GM12878 (cell line): ENCODE results near the gene NOS3. TPM values are rescaled to one million over a fixed set of nuclear protein-coding genes. Genes with fewer than 3 reads are reported as not detected.

Source experiments
- ATAC-seq: fragments of 200-7000 bp; cut with Tn5 transposase; 3 replicates; pipeline ENCODE4 v1.9.1; 2020; ENCODE audit warnings: mild to moderate bottlenecking, moderate library complexity
- BruUV-seq: library from RNA; stranded (reverse); fragments of 400-500 nt; replicated peaks from 2 replicates; lab custom pipeline; 2021; lab: Mats Ljungman, UMichigan
- CTCF ChIA-PET: fragments of 300-600 bp; sonication (Branson Sonifier 250); formaldehyde crosslinking; extraction: SDS; loops from one replicate; lab custom pipeline; 2021; ENCODE audit warnings: inconsistent platforms; lab: Yijun Ruan, JAX
- POLR2A ChIA-PET: fragments of 350-600 bp; formaldehyde crosslinking; extraction: SDS; loops from one replicate; lab custom pipeline; 2021; ENCODE audit warnings: inconsistent platforms; lab: Charles Lee
- RAD21 ChIA-PET: fragments of 300-600 bp; sonication (Branson Sonifier 250); formaldehyde crosslinking; loops from one replicate; lab custom pipeline; 2023; ENCODE audit warnings: antibody characterized with exemption; ENCODE audit not compliant: unreplicated experiment; lab: Charles Lee
- SMC1A ChIA-PET: fragments of 300-600 bp; sonication (Branson Sonifier 250); formaldehyde crosslinking; loops from one replicate; lab custom pipeline; 2023; ENCODE audit not compliant: unreplicated experiment, uncharacterized antibody; lab: Charles Lee
- DNase-seq: peaks from one replicate; pipeline ENCODE4 v3.0.0-alpha.2; 2011; ENCODE audit warnings: low read depth, low spot score
- FAIRE-seq: peaks from 3 replicates; lab custom pipeline; 2011; peaks lifted over from hg19 to GRCh38; lab: Jason Lieb, UNC
- H2AFZ ChIP-seq: 2 replicates; pipeline ENCODE4 v1.6.0; 2011; ENCODE audit warnings: low read depth, low read length, control low read depth; ENCODE audit not compliant: control insufficient read depth
- H3K27ac ChIP-seq: 2 replicates; pipeline ENCODE4 v1.5.1; 2011; ENCODE audit warnings: control low read depth; ENCODE audit not compliant: control insufficient read depth, insufficient read depth
- H3K27me3 ChIP-seq, 2 experiments: replicated peaks in 1 of 2; 2 replicates each; pipeline versions ENCODE4 v1.6.0 to v1.6.1; 2011; ENCODE audit warnings: low read length in 1 of 2; ENCODE audit not compliant: control insufficient read depth in 2 of 2, insufficient read depth in 2 of 2
- H3K36me3 ChIP-seq, 2 experiments: 2 replicates each; pipeline ENCODE4 v1.5.1; 2011; ENCODE audit warnings: low read length in 1 of 2; ENCODE audit not compliant: control insufficient read depth in 2 of 2, insufficient read depth in 2 of 2
- H3K4me1 ChIP-seq: 2 replicates; pipeline ENCODE4 v1.6.1; 2011; ENCODE audit warnings: mild to moderate bottlenecking, low read length, moderate library complexity, mixed read lengths; ENCODE audit not compliant: control insufficient read depth, insufficient read depth
- H3K4me2 ChIP-seq: 2 replicates; pipeline ENCODE4 v1.6.0; 2011; ENCODE audit warnings: control low read depth; ENCODE audit not compliant: control insufficient read depth, insufficient read depth
- H3K4me3 ChIP-seq: fragments of 200-600 bp; sonication (generic); 2 replicates; pipeline ENCODE4 v1.5.1; 2016
- H3K79me2 ChIP-seq: 2 replicates; pipeline ENCODE4 v1.6.0; 2011; ENCODE audit warnings: low read length; ENCODE audit not compliant: control insufficient read depth, insufficient read depth
- H3K9ac ChIP-seq: 2 replicates; pipeline ENCODE4 v1.8.0; 2011; ENCODE audit warnings: low read length, control low read depth, mixed read lengths; ENCODE audit not compliant: control insufficient read depth, insufficient read depth
- H3K9me3 ChIP-seq: replicated peaks from 3 replicates; pipeline ENCODE4 v1.5.1; 2011; ENCODE audit warnings: mild to moderate bottlenecking, low read length; ENCODE audit not compliant: control insufficient read depth, insufficient read depth
- H4K20me1 ChIP-seq: 2 replicates; pipeline ENCODE4 v1.6.0; 2011; ENCODE audit not compliant: control insufficient read depth, insufficient read depth
- BCLAF1 ChIP-seq: fragments of 450-650 bp; IDR thresholded peaks from 2 replicates; pipeline ENCODE4 v1.6.1; 2017; ENCODE audit warnings: antibody characterized with exemption, mild to moderate bottlenecking, moderate library complexity
- BHLHE40 ChIP-seq, 2 experiments: fragments of 450-650 bp in 1 of 2; IDR thresholded peaks; 2 replicates each; pipeline ENCODE4 v1.6.1; 2011 to 2017; ENCODE audit warnings: low read depth in 2 of 2, borderline replicate concordance in 1 of 2, improper control_type of control experiment in 1 of 2, low read length in 1 of 2, mild to moderate bottlenecking in 1 of 2
- EED ChIP-seq: sonication (generic); IDR thresholded peaks from 2 replicates; pipeline ENCODE4 v1.6.1; 2016; ENCODE audit warnings: antibody characterized with exemption, low read depth
- EP300 ChIP-seq, 2 experiments: fragments of 150-350 bp in 1 of 2; IDR thresholded peaks; 2 replicates each; pipeline ENCODE4 v1.6.1; 2011 to 2012; ENCODE audit warnings: low read depth in 2 of 2, low read length in 2 of 2, borderline replicate concordance in 1 of 2, improper control_type of control experiment in 1 of 2, inconsistent platforms in 1 of 2; ENCODE audit not compliant: control insufficient read depth in 1 of 2
- FOXK2 ChIP-seq: fragments of 450-650 bp; IDR thresholded peaks from 2 replicates; pipeline ENCODE4 v1.6.1; 2017; ENCODE audit warnings: mild to moderate bottlenecking, moderate library complexity
- GATAD2B ChIP-seq: fragments of 450-650 bp; conservative IDR thresholded peaks from 2 replicates; pipeline ENCODE4 v1.6.1; 2017; ENCODE audit warnings: low read depth, mild to moderate bottlenecking, moderate library complexity
- HDAC2 ChIP-seq: fragments of 200-600 bp; sonication (generic); IDR thresholded peaks from 2 replicates; pipeline ENCODE4 v1.6.1; 2017
- MEF2B ChIP-seq: fragments of 450-650 bp; IDR thresholded peaks from 2 replicates; pipeline ENCODE4 v1.6.1; 2018; ENCODE audit warnings: mild to moderate bottlenecking, moderate library complexity; ENCODE audit not compliant: partially characterized antibody, poor library complexity, severe bottlenecking
- NFIC ChIP-seq: IDR thresholded peaks from 2 replicates; pipeline ENCODE4 v1.6.1; 2012; ENCODE audit warnings: low read depth, mild to moderate bottlenecking, inconsistent platforms, low read length, moderate library complexity
- SP1 ChIP-seq: IDR thresholded peaks from one replicate; pipeline ENCODE4 v1.6.1; 2011; ENCODE audit warnings: low read depth, low read length
- SPI1 ChIP-seq: IDR thresholded peaks from 2 replicates; pipeline ENCODE4 v1.6.1; 2011; ENCODE audit warnings: low read depth, mild to moderate bottlenecking, low read length, moderate library complexity, borderline replicate concordance; ENCODE audit not compliant: insufficient read depth
- SRF ChIP-seq, 2 experiments: IDR thresholded peaks; 2 replicates each; pipeline ENCODE4 v1.6.1; 2011; ENCODE audit warnings: low read depth in 2 of 2, low read length in 2 of 2, mild to moderate bottlenecking in 1 of 2, moderate library complexity in 1 of 2
- STAT1 ChIP-seq: fragments of 450-650 bp; conservative IDR thresholded peaks from 2 replicates; pipeline ENCODE4 v1.6.1; 2014; ENCODE audit warnings: antibody characterized with exemption, mild to moderate bottlenecking
- ZNF592 ChIP-seq: fragments of 450-650 bp; IDR thresholded peaks from 2 replicates; pipeline ENCODE4 v1.6.1; 2017; ENCODE audit warnings: mild to moderate bottlenecking, moderate library complexity
- WGBS: methylation state at CpG from one replicate; pipeline ENCODE4 v1.1.6; 2016; ENCODE audit warnings: low lambda C conversion rate; ENCODE audit not compliant: insufficient replicate concordance, insufficient coverage; ENCODE audit errors: missing lambda C conversion rate; 5-methylcytosine and 5-hydroxymethylcytosine counted together
- in situ Hi-C: fragments of 300-500 bp; cut with MboI; formaldehyde crosslinking; loops from 9 replicates; pipeline ENCODE4 v1.14.3; 2018; ENCODE audit warnings: mixed read lengths
- intact Hi-C: fragments of 100-400 bp; cut with micrococcal nuclease; formaldehyde crosslinking; loops from one replicate; pipeline ENCODE4 v1.14.2; 2022; ENCODE audit not compliant: unreplicated experiment
- polyA plus RNA-seq, 11 experiments: library from polyadenylated mRNA; depleted of rRNA in 4 of 11; unstranded in 6 of 11; stranded (reverse) in 5 of 11; fragments of >200 nt; fragmentation: Nextera tagmentation in 4 of 11; fragmentation: Illumina TruSeq in 1 of 11; extraction: Ambion mirVana in 4 of 11; extraction: Trizol in 1 of 11; gene quantifications; 1 replicate in 1 of 11; 2 replicates in 10 of 11; pipeline versions ENCODE4 v1.2.1 to v1.2.3, GENCODE V29; 2011 to 2016; ENCODE audit warnings: inconsistent platforms in 2 of 11, missing spikeins in 2 of 11, low read depth in 1 of 11
- total RNA-seq, 4 experiments: library from RNA; depleted of rRNA in 3 of 4; stranded (reverse); fragments of >200 nt in 3 of 4; fragmentation: Illumina TruSeq in 1 of 4; extraction: Trizol in 1 of 4; gene quantifications; 2 replicates each; pipeline versions ENCODE4 v1.2.1 to v1.2.3, GENCODE V29; 2013 to 2021

NOS3 gene
- total and polyA plus RNA-seq, 10 of the 15 experiments (the other 5 are each of a cell fraction or from before 2014, with no cell fraction given): 0.06 to 0.92 (median 0.30) TPM; not detected in 3

- Histone ChIP-seq H4K20me1 (no peaks in the 10 kb centered on the region), H3K4me2 (no peak overlapping the region), H3K27ac (no peak overlapping the region), H3K79me2 (no peaks in the 10 kb centered on the region), H3K27me3 (no peaks in the 10 kb centered on the region; a peak in 2 of 4 replicates), H3K9ac (no peak overlapping the region), H3K9me3 (no peaks in the 10 kb centered on the region), H2AFZ (no peak overlapping the region), H3K4me3 (no peak overlapping the region), H3K4me1 (no peaks in the 10 kb centered on the region), H3K36me3 (no peaks in the 10 kb centered on the region)
- ChIA-PET CTCF (no interaction called here), SMC1A (no interaction called here), POLR2A (no interaction called here), RAD21 (no interaction called here)
- ATAC-seq (no peak), DNase-seq (no peak), FAIRE-seq (no peak)
- in situ Hi-C loops: no loop called here
- 31% methylated on average over 9 of the region's 9 CpGs for WGBS
- TF ChIP-seq GATAD2B (no peak), SP1 (no peak), SPI1 (no peak), HDAC2 (no peak), SRF (IDR thresholded peaks at IDR 0.05; ENCODE audit: low read depth in 2 of 2, low read length in 2 of 2) (no peak), ZNF592 (no peak), MEF2B (no peak), BHLHE40 (IDR thresholded peaks at IDR 0.05; ENCODE audit: borderline replicate concordance in 1 of 2, low read depth in 2 of 2, low read length in 1 of 2) (no peak), EED (no peak), STAT1 (no peak), NFIC (no peak), BCLAF1 (no peak), FOXK2 (no peak), EP300 (IDR thresholded peaks at IDR 0.05; ENCODE audit: borderline replicate concordance in 1 of 2, control insufficient read depth in 1 of 2, low read depth in 2 of 2, low read length in 2 of 2) (no peak)
- no TSS peak for BruUV-seq
- intact Hi-C loops: no loop called here
These were observed 36.4 kb upstream of the NOS3 start for GRCh38 chr7:150954201-150954985.
